ENCODE results near the gene F12.
"Not testable (repeated sequence)": the region's sequence is repeated elsewhere in the genome, so short reads cannot be mapped to it uniquely, and the experiment has no call there.

The F12 gene

DNA sequence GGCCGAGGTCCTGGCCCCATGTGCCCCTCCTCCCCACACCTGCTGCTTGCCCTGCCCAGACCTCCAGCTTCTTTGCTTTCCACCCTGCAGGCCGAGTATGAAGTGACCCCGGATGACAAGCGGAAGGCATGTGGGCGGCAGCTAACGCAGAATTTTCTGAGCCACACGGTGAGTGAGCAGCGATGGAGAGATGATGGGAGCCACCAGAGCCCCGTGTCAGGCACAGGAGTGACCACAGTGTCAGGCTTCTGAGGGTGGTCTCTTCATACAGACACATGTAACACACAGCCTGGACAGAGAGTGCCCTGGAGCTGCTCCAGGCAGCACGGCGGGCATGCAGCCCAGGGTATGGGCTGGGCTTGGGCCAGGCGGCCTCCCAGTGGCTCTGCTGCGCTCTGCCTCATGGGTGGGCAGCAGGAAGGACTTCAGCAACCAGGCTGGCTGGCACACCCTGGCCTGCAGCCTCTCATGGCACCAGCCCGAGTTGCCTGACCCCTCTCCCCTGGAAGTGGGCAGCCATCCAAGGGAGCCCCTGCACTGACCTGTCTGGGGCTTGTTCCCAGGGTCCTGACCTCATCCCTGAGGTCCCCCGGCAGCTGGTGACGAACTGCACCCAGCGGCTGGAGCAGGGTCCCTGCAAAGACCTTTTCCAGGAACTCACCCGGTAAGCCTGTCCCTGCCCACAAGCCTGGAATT lies 22.9 kb upstream of the F12 start:
- DNase-seq: no peak

DNA sequence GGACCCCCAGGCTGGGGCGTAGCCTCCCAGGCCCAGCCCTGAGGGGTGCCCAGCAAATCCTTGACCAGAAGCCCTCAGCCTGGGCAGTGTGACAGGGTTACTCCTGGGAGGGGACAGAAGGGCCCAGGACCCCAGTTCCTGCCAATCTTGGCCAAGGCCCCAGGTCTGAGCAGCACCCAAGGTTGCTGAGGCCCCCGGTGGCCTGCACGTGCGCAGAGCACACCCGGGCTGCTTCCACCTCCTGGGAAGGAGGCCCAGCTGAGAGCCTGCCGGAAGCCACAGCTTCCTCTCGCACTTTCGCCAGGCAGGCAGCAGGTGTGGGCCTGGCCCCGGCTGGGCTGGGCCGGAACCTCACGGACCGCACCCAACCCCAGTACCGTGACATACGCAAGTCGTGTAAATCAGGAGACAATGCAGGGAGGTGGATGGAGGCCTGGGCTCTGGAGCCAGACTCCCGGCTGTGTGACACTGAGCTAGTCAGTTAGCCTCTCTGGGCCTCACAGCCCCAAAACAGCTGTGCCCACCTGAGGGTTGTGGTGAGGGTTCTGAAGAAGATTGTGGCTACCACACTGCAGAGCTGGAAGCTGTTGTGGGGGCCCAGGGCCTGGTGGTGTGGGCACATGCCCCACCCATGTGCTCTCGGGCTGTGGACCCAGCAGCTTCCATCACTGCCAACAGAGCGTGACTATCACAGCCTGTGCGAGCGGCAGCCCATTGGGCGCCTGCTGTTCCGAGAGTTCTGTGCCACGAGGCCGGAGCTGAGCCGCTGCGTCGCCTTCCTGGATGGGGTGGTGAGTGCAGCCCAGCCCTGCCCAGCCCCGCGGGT lies 22.2 kb upstream of the F12 start:
- no peak for DNase-seq

DNA sequence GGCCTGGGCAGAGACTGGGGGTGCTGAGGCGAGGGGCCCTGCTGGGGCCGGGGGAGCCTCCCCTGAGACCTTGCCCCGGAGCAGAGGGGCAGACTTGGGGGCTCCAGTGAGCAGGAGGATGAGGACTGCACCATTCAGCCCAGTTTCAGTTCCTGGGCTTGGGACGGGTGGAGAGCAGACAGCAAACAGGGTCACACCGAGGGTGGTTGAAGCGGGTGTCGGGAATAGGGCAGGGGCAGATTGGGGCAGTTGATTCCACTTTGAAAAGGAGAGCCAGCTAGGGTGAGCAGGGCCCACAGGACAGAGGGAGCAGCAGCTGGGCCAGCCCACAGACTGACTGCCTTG lies 21.6 kb upstream of the F12 start:
- no peak for DNase-seq

DNA sequence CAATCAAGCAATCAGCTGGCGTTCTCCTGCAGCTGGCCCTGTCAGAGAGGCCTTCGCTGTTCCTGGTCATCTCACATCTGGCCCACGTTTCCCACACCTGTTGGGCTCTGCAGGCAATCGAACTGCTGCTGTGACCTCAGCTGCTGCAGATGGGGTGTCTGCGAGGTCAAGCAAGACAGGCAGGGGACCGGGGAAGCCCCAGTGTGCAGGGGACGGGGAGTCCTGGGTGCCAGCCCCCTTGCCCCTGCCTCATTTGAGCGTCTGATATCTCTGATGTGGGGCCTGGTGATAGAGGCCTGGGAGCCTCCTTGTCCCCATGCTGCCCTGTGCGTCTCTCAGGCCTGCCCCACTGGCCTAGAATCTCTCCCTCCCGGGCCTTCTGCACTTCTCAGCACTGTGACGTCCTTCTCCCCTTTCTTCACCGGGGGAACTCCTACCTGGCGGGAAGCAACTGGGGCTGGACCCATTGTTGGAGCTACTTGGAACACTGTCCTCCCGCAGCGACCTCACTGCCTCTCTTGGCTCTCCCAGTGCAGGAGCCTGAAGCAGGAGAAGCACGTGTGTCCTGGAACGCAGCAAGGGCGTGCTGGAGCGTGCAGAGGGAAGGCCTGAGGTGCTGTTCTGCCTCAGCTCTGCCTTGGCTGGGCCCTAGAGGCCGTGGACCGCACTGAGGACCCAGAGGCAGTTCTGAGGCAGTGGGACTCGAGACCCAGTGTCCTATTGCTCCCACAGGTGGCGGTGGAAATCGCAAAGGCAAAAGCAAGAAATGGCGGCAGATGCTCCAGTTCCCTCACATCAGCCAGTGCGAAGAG lies 21.0 kb upstream of the F12 start:
- DNase-seq: no peak

DNA sequence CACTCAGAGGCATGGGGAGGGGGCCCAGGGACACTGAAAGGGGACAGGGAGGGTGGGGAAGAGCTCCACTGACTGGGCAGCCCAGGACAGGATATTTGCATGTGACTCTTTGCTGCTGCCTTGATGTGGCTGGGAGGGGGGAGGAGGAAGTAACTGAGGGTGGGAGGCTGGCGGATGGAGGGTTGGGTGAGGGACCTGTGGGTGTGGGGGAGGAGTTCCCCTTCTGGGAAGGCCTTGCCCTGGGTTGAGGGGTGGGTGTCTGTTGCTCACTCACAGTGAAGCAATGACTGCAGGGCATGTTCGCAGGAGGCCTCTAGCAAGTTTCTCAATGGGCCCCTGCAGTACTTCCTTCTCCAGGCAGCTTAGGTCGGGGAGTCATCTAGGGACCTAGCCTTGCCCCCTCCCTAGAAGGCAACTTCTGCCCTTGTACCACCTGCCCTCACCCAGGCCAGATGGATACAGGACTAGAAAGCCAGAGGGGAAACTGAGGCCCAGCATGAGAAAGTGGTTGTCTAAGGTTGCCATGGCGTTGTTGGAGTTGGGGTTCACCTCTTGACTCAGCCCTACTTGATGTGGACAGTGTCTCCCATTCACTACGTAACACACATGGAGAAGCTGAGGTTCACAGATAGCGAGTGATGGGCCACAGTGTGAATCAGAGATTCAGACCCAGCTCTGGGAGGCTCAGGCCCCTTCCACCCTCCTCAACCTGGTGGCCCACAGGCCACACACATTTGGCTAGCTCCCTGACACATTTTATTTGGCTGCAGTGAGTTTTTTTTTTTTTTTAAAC lies 20.1 kb upstream of the F12 start:
- no peak for DNase-seq

DNA sequence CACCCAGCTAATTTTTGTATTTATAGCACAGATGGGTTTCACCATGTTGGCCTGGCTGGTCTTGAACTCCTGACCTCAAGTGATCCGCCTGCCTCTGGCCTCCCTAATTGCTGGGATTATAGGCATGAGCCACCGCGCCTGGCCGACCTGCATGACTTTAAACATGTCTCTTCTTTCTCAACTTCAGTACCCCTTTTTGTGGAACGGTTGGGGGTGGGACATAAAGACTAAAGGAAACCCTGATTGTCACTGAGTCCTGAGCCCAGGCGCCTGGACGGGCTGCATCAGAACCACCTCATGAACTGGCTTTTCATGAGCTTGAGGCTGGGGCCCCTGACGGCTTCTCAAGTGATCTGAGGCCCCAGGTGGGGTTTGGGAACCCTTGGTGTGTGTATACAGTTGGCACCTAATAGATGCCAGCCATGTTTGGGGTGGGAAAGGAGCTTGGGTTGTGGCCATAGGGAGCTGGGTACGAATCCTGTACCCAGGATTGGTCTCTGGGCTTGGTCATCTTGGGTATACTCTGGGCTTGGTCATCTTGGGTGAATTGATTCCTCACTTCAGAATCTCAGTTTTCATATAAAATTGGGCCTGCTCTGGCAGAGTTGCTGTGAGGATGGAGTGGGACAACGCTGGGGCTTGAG lies 19.3 kb upstream of the F12 start:
- no peak for DNase-seq

DNA sequence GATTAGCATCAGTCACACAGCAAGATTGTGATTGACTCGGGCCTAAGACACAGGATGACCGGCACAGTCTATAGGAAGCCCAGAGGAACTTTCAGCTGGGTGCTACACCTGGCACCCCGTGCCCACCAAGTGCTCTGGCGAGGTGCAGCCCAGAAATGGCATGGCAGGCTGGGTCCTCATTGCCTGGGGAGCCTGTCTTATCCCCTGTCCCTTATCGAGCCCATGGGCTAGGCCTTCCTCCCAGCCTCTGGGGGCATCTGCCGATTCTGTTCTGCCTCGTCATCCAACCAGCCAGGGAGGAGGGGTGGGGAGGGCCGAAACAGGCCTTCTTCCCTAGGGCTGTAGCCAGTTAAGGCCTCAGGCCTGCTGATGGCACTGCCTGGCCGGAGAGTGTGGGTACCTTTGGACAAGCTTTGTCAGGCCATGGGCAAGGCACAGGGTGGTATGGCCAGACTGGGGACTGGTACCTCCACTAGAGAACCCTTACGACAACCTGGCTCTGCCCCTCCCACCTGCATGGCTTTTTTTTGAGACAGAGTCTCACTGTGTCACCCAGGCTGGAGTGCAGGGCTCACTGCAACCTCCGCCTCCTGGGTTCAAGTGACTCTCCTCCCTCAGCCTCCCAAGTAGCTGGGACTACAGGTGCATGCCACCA lies 18.7 kb upstream of the F12 start:
- no peak for DNase-seq

DNA sequence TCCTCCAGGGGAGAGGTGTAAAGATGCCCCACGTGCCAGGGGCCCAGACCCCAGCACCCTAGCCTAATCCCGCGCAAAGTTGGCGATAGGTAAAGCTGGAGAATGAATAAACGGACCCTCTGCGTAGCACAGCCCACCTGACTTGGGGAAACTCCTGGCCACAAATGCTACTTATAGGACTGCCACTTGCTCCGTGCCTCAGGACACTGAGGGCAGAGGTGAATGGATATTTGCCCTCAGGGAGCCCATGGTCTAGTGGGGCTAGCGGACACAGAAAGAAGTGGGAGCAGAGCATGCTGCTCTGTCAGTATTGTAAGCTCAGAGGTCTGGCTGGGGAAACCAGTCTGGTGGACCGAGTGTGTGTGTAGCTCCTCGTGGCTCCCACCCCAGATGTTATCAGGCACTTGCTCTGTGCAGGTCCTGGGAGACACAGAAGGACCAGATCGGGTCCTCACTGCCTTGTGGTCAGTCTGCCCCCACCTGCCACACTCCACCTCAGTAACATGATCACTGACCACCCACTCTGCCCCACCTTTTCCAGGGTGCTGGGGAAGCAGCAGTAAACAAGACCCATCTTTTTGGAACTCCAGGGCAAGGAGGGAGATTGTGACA lies 18.0 kb upstream of the F12 start:
- DNase-seq: peak; percentile 19

DNA sequence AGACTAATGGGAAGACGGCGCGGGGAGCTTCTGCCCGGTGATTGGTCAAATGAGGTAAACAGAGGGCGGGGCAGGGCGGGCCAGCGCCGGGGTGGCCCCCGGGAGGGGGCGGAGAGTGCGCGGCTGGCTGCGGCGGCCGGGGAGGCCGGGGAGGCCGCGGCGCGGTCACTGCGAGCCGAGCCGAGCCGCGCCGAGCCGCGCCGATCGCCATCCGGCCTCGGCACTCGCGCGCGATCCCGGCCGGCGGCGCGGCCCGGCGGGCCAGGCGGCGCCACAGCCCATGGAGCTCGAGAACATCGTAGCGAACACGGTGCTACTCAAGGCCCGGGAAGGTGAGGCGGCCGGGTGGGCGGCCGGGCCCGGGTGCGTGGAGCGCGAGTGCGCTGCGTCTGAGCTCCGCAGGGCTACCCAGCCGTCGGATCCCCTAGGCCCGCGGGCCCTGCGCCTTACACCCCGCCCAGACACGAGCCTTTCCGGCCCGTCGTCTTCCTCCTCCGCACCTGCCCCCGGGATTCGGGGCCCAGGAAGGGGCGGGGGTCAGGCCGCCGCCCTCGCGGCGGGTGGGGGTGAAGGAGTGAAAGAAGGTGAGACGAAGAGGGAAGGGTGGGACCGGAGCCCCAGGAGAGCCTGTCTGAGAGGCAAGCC lies 17.3 kb upstream of the F12 start, which contains the start of gene GRK6:
TSS of gene GRK6 (plus strand) at position 111 of the 645 bp plus-strand sequence. CDS start at position 281, 170 bp downstream.
- DNase-seq: peak; percentile 19

DNA sequence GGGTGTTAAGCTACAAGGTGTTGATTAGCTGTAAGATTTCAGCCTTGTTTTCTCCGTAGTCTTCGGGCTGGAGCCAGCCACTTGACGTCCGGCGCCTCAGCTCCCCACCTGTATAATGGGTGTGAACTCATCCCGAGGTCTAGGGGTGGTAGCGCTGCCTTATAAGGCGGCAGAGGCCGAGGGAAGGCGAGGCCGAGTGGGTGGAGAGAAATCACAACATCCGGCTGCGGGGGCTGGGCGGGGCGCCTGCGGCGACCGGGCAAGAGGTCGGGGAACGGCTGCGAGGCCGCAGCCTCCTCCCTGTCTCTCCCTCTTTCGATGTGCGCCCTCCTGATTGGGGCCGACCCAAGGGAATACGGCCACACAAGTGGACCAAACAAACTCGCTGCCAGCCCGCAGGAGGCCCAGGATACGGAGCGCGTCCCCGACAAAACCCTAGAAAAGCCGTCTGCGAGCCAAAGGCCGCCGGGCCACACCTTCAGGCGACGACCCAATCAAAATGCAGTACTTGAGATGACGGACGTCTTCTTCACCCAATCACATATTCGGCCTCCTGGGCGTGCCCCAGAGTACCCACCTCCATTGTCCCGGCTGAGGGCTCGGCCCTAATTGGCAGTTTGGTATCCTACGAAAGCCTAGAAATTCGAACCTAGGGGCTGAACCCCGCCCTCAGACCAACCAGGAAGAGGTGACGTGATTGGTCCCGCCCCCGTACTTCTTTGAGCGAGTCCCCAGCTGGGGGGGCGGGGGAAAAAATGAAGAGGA lies 16.6 kb upstream of the F12 start:
- DNase-seq: peak; percentile 98

DNA sequence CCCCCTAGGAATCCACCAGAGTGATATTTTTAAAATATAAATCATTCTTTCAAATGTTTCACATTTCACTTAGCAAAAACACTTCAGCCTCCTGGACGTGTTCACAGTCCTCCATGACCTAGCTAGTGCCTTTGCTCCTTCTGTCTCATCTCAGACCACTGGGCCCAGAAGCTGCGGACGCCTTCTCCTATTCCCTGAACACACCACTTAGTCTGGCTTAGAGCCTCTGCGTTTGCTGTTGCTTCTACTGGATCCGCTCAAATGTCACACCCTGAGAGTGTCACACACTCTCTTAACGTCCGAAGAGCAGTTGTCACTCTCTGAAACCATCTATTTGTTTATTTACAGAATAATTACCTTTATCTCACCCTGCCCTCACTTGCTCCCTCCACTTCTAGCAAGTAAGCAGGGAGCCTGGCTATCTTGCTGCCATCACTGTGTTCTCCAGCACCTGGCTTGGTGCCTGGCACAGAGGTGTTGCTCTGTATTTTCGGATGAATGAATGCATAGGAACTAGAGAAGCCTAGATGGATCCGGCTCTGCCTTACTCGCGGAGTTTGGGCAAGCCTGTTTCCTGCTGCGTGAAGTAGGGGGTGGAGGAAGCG lies 15.9 kb upstream of the F12 start:
- no peak for DNase-seq

DNA sequence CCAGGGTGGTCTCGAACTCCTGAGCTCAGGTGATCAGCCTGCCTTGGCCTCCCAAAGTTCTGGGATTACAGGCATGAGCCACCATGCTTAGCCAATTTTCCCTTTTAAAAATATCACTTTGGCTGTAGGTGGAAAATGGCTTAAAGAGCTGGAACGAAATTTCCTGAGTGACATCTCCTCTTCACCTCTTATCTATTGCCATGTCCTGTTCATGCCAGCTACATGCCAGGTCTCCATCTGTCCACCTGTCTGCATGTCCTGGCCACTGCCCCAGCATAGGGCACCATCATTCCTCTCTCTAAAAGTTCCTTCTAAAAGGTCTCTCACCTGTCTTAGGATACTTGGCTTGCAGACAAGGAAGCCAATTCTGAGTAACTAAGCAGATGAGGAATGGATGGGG lies 14.3 kb upstream of the F12 start:
- no peak for DNase-seq

DNA sequence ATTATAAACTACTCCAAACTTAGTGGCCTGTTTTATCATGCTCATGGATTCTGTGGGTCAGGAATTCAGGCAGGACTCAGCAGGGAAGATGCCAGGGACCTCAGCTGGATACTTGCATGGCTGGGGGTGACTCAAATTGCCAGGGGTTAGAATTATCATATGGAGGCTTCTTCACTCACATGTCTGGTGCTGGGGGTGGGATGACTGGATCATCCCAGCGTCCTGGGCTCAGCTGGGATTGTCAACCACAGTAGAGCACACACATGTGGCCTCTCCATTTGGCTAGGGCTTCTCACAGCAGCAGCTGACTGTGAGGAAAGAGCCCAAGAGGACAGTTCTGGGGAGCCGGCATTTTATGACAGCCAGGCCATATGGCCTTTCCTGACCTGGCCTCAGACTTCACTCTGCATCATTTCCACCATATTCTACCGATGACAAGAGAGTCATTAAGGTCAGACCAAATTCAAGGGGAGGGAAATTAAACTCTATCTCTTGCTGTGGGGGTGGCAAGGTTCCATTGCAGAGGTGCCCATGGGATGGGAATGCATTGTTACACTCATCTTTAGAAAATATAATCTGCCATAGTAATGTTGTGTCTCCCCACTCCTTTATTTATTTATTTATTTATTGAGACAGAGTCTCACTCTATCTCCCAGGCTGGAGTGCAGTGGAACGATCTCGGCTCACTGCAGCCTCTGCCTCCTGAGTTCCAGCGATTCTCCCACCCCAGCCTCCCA lies 11.9 kb upstream of the F12 start:
- no peak for DNase-seq

DNA sequence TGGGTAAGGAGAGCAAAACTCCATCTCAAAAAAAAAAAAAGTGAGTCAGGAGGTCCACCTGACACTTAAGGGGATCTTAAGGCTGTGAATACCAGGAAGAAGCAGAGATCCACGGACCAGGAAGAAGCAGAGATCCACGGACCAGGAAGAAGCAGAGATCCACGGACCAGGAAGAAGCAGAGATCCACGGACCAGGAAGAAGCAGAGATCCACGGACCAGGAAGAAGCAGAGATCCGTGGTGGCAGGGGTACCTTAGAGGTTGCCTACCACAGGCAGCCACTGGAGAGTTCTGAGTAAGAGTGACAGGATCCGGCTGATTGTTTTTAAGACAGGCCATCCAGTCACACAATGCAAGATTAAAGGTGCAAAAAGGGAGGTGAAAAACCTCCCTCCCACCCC lies 11.1 kb upstream of the F12 start:
- DNase-seq: not testable (repeated sequence)

DNA sequence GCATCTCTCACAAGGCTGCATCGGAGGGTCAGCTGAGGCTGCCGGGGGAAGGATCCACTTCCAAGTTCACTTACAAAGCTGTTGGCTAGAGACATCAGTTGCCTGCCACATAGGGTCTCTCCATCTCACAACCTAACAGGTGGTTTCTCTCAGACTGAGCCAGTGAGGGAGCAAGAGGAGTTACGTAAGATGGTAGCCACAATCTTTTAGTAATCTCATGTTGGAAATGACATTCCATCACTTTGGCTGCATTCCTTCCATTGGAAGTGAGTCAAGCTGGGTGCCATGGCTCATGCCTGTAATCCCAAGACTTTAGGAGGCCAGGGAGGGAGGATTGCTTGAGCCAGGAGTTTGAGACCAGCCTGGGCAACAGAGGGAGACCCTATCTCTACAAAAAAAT lies 9.7 kb upstream of the F12 start:
- no peak for DNase-seq

DNA sequence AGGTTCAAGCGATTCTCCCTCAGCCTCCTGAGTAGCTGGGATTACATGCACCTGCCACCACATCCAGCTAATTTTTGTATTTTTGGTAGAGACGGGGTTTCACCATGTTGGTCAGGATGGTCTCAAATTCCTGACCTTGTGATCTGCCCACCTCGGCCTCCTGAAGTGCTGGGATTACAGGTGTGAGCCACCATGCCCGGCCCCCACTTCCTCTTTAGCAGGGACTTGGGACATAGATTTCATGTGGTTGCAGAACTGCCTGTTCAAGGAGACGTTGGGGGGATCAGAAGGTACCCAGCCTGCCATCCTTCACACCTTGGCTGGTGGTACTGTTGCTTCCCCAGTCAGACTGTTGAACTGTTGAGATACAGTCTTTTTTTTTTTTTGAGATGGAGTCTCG lies 7.7 kb upstream of the F12 start:
- DNase-seq: not testable (repeated sequence)

DNA sequence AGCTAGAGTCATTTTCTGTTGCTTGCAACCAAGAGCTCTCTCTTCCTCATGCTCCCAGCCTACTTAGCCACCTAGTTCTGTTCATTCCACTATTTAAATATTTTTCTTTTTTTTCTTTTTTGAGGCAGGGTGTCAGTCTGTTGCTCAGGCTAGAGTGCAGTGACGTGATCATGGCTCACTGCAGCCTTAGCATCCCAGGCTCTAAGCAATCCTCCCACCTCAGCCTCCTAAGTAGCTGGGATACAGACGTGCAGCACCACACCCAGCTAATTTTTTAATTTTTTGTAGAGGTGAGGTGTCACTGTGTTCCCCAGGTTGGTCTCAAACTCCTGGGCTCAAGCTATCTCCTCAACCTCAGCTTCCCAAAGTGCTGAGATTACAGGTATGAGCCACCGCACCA lies 5.1 kb upstream of the F12 start:
- DNase-seq: no peak

DNA sequence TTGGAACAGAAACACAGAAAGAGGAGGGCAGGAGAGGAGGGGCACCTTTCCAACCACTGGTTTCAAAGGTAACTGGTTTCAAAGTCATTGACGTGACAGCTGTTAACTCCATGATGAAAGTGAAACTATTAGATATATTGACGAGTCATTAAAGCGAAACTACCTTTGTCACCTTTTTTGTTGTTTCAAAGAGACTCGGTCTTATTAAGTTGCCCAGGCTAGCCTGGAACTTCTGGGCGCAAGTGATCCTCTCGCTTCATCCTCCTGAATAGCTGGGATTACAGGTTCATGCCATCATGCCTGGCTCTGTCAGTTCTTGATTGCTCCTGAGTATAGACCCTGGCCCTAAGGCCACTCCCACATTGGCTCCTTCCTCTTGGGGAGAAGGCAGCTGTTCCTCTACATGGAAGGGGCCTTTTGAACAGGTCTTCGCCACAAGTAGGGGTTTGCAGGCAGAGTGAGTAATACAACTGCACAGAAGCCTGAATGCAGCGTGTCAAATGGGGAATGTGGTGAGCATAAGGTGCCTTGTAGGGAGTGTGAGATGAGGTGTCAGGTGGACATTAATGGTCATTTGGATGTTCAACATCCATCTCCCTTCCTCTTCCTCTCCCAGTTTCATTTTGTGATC lies 3.4 kb upstream of the F12 start:
- no peak for DNase-seq

Data from NCI-H2171 treated with DMSO at 0.1 percent for 48 hours (cell line).